ENCODE measurements around the gene PRDM12.

PRDM12 gene

GRCh38 chr9:130651221-130651620 is 13.2 kb upstream of the PRDM12 start:
- no peak overlapping the region for H3K4me3 ChIP-seq (ENCODE audit: low read length)
- TF ChIP-seq, protein P1, sequence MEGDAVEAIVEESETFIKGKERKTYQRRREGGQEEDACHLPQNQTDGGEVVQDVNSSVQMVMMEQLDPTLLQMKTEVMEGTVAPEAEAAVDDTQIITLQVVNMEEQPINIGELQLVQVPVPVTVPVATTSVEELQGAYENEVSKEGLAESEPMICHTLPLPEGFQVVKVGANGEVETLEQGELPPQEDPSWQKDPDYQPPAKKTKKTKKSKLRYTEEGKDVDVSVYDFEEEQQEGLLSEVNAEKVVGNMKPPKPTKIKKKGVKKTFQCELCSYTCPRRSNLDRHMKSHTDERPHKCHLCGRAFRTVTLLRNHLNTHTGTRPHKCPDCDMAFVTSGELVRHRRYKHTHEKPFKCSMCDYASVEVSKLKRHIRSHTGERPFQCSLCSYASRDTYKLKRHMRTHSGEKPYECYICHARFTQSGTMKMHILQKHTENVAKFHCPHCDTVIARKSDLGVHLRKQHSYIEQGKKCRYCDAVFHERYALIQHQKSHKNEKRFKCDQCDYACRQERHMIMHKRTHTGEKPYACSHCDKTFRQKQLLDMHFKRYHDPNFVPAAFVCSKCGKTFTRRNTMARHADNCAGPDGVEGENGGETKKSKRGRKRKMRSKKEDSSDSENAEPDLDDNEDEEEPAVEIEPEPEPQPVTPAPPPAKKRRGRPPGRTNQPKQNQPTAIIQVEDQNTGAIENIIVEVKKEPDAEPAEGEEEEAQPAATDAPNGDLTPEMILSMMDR (conservative IDR thresholded peaks at IDR 0.05; ENCODE audit: low read depth, low read length) = no peak
- DNase-seq (ENCODE audit: low read depth) = no peak

- DNase-seq (ENCODE audit: low read depth) = no peak
- no peak overlapping the region for H3K4me3 ChIP-seq (ENCODE audit: low read length)
- TF ChIP-seq, protein P1 (conservative IDR thresholded peaks at IDR 0.05; ENCODE audit: low read depth, low read length) = no peak
Observed at GRCh38 chr9:130651752-130652151, 12.6 kb upstream of the PRDM12 start.

DNA sequence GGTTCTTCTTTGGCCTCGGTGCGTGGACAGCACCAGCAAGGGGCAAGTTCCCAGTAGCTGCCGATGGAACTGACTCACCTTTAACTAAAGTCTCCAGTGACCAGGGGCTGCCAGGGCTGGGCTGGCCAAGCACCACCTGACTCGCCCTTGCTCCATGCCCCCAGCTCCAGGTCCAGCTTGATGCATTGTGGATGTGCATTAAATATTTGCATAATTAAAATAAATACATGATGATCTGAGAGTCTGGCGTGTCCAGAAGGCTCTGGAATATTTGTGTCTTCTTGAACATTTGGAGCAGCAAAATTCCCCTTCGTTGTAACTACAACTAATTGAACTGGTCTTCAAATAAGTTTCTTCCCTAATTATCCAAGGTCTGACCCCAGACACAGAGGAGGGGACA is 9.5 kb upstream of the PRDM12 start:
- TF ChIP-seq, protein P1 (conservative IDR thresholded peaks at IDR 0.05; ENCODE audit: low read depth, low read length) = no peak
- H3K4me3 ChIP-seq (ENCODE audit: low read length) = no peak overlapping the region
- no peak for DNase-seq (ENCODE audit: low read depth)

GRCh38 chr9:130658893-130659698 is 5.3 kb upstream of the PRDM12 start:
- no peak for DNase-seq (ENCODE audit: low read depth)
- TF ChIP-seq, protein P1 (conservative IDR thresholded peaks at IDR 0.05; ENCODE audit: low read depth, low read length) = no peak
- H3K4me3 ChIP-seq (ENCODE audit: low read length) = no peak overlapping the region

DNA sequence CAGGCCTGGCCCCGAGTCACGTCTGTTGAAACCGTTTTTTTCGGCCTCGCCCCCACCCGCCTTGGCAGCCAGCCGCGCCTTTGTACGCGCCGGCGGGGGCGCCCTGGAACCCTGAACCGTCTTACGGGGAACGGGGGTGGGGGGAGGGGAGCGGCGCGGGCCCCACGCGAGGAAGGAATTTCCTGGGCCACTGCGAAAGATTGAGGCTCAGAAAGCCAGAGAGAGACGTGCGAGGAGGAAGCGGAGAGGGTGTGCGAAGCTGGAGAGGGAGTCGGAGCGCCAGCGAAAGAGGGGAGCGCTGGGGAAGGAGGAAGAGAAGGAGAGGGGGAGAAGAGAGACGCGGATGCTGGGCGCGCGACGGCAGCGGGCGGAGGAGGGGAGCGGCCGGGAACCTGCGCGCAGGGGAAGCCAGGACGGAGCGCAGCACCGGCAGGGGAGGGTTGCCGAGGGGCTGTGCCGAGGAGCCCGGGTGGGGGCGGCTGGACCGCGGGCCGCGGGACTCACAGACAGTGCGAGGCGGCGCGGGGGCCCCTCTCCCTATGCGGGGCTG is 4.6 kb upstream of the PRDM12 start:
- TF ChIP-seq, protein P1 (conservative IDR thresholded peaks at IDR 0.05; ENCODE audit: low read depth, low read length) = no peak
- H3K4me3 ChIP-seq (ENCODE audit: low read length) = no peak overlapping the region
- no peak for DNase-seq (ENCODE audit: low read depth)

DNA sequence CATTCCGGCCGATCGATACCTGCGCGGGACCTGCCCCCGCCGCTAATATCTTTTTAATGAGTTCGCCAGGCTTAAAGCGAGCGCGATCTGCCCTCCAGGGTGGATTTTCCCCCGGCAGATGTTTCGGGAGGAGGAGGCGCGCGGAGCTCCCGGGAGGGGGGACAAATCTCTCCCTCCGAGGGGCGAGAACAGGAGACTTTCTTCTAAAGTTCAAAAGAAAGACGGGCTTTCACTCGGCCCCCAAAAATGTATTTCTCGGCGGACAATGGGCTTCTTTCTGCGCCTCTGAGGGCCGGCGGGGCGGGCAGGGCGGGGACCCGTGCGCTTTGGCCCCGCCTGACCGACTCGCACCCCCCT is 4.1 kb upstream of the PRDM12 start:
- DNase-seq (ENCODE audit: low read depth) = no peak
- TF ChIP-seq, protein P1 (conservative IDR thresholded peaks at IDR 0.05; ENCODE audit: low read depth, low read length) = no peak

More for the DNA sequence above, 4.1 kb upstream of the PRDM12 start:
- no peak overlapping the region for H3K4me3 ChIP-seq (ENCODE audit: low read length)

Measured in retinal pigment epithelial cell (primary cell).